Fibroblast of peridontal ligament (primary cell): ENCODE measurements around the gene ZNF354B.
"Not testable (repeated sequence)": the region's sequence is repeated elsewhere in the genome, so short reads cannot be mapped to it uniquely, and the experiment has no call there.

Experiments
- DNase-seq: peaks from one replicate; pipeline ENCODE4 v3.0.0-alpha.2; 2010; ENCODE audit errors: extremely low read depth

ZNF354B gene

GRCh38 chr5:178859625-178860521 lies at the start of gene ZNF354B:
ZNF354B (plus strand) TSS chr5:178859953; CDS start chr5:178861048, 1,095 bp downstream.
- DNase-seq, result peak; percentile 91

GRCh38 chr5:178817506-178817905 lies 42.2 kb upstream of the ZNF354B start:
- no peak for DNase-seq

DNA sequence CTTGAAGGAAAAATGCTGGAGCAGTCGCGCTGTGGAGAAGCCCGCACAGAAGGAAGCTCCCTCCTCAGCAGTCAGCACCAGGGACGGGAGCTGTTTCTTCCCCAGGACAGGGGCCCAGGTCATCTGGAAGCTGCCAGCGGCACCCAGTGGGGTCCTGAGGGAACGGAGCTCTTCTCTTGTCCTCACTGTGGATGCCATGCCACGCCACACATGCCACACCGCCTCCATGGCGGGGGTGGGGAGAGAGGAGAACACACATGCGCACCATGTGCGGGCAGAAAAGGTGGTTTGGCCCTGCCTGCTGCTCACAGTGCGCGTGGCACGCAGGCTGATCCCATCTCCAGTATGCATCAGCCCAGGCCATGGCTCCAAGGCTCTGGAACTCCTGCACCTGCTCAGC lies 41.7 kb upstream of the ZNF354B start:
- no peak for DNase-seq

GRCh38 chr5:178820001-178820400 lies 39.8 kb upstream of the ZNF354B start:
- no peak for DNase-seq

DNA sequence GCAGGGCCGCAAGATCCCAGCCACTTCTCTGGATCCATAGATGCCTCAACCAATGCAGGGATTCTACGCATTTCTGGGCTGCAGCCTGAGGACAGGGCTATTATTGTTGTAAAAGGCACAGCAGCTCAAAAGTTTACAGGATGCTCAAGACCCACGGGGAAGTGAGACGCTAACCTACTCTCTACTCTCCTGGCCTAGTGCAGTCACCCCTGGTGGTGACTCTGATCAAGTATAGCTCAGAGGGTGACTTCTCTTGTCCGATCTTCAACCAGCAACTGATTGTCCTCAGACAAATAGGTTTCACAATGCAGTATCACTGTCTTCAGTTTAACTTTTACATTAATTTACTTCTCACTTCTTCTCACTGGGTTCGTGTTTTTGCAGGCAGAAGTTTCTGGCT lies 34.3 kb upstream of the ZNF354B start:
- DNase-seq, result no peak

DNA sequence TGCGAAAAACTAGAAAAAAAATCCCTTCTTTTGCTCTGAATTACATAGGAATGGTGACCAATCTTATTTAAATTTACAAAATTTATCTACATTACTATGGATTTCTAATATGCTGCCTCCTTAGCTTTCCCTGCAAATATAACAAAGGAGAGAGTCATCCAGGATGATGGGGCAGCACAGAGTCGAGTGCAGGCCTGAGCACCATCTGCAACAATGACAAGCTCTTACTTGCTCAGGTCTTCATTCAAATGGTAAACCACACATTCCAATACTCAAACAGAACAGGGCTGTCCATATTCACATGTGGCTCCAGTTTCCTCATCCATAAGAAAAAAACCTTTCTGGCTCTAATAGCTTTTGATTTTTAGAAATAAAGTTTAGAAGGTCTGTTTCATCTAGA lies 33.5 kb upstream of the ZNF354B start:
- DNase-seq, result no peak

- DNase-seq, result no peak
Observed at GRCh38 chr5:178827636-178828035, 32.1 kb upstream of the ZNF354B start.

- no peak for DNase-seq
Observed at GRCh38 chr5:178831049-178831448, 28.7 kb upstream of the ZNF354B start.

GRCh38 chr5:178832618-178833201 lies 27.0 kb upstream of the ZNF354B start:
- no peak for DNase-seq

- no peak for DNase-seq
Observed at GRCh38 chr5:178836628-178837027, 23.1 kb upstream of the ZNF354B start.

DNA sequence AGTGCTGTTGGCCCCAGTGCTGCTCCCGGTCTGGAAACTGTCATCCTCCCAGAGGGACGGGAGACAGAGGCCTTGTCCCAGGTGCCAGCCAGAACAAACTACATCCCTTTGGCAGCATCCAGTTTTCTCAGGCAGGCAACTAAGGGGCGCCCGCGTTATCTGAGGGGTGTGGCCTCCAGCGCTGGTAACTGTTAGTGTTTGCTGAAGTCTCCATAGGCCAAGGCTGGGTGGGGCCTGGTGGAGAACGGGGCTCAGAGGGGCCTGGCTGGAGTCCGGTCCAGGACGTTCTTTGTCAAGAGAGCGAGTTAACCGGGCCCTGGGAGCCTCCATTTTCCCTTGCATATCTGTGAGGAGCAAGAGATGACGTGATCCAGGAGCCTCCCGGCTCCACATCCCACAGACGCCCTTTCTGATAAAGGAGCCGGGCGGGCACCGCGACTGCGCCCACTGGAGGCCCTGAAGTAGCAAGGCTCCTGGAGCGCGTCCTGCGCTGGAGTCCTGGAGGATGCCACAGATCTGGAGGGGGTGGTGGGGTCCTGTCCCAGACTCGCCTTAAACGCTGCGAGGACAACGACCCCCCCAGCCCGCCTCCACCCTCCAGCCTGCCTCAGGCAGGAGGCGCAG lies 20.9 kb upstream of the ZNF354B start:
- not testable (repeated sequence) for DNase-seq

GRCh38 chr5:178839319-178839704 lies 20.4 kb upstream of the ZNF354B start:
- no peak for DNase-seq

- DNase-seq, result not testable (repeated sequence)
Observed at GRCh38 chr5:178840399-178840798, 19.4 kb upstream of the ZNF354B start.

DNA sequence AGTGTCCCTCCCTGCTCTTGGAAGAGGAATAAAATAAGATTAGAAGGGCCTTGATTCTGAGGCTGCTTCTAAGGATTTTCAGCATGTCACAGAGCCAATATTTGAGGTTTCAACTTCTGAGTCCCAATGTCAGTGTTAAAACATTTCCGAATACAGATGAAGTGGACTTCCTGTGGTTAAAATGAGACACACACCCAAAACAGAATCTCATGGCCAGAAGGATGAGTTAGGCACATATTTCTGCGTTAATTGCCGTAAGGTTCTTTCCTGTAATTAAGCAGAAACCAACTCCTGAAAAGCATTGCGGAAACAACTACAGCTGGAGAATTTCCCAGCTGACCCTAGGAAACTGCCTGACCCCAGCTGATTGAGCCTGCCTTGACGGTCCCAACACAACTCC lies 10.4 kb upstream of the ZNF354B start:
- no peak for DNase-seq

GRCh38 chr5:178851951-178852350 lies 7.8 kb upstream of the ZNF354B start:
- DNase-seq, result no peak

GRCh38 chr5:178854284-178854683 lies 5.5 kb upstream of the ZNF354B start:
- no peak for DNase-seq

- not testable (repeated sequence) for DNase-seq
Observed at GRCh38 chr5:178860615-178861014, 862 bp downstream of the ZNF354B start.

DNA sequence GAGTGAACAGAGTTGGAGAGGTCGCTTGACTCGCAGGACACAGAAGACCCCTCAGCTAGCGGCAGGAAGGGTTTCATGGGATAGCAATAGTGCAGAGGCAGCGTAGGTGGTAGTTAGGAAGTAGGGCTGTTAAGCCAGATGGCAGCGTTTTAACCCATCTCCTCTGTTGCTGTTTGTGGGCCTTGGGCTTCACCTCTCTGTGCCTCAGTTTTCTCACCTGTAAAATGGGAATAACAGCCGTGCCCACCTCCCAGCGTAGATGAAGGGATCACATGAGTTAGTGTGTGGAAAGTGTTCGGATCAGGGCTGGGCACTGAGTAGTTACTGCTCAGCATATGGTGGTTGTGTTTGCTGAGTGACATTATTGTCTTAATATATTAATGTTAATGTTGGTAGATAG lies 1.9 kb downstream of the ZNF354B start:
- no peak for DNase-seq

DNA sequence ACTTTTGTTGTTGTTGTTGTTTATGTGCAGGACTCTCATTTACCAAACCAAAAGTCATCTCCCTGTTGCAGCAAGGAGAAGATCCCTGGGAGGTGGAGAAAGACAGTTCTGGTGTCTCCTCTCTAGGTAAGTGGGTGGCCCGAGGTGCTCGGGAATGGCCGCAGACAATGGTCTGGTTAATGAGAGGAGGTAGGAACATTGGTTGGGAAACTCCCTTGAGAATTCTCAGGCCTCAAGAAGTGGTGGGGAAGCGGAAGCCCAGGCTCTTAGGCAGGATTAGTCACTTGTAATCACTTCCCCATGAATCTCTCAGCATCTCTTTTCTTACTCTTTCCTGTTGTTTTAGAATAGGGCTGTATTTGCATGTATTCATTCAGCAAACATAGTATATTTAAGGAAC lies 7.2 kb downstream of the ZNF354B start:
- no peak for DNase-seq

DNA sequence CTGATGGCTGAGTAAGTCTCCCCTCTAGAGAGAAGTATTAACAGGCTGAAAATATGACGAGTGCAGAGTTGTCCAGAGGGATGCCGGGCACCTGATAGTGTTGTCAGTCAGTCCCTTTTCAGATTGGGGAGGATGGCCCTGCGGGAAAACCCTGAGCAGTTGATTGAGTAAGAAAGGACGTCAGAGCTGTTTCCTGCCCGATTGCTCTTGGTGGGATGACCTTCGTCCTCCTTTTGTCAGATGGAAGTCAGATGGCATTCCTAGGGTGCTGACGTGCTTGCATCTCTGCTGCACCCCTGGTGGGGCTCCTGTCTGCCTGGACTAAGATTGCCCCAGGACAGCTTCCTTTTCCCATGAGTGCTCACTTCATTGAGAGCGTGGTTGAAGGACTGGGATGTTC lies 9.8 kb downstream of the ZNF354B start:
- no peak for DNase-seq

DNA sequence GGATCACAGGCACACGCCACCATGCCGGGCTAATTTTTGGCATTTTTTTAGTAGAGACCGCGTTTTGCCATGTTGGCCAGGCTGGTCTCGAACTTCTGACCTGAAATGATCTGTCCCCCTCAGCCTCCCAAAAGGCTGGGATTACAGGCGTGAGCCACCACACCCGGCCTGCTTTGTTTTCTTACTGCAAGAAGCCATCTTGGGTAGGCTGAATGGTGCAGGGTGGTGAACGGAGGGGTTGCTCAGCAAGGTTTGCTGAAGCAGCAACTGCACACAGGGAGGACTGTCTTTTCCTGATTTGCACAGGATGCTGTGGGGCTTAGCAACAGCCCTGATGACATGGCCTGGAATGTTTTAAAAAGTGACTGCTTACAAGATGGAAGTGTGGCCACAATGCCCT lies 10.7 kb downstream of the ZNF354B start:
- no peak for DNase-seq

GRCh38 chr5:178872302-178872701 lies 12.5 kb downstream of the ZNF354B start:
- DNase-seq, result no peak
